ENCODE measurements around the gene BRPF3.
A peak's percentile ranks its signal among the peaks of the same experiment; 100 is the strongest.

BRPF3 gene

GRCh38 chr6:36186199-36186598 is 10.3 kb upstream of the BRPF3 start:
- H3K9me3 Mint-ChIP-seq: peaks cover 8% of the 10 kb centered on the region
- peaks cover 13% of the 10 kb centered on the region for H3K4me1 Mint-ChIP-seq (ENCODE audit: low read depth)
- H3K27ac Mint-ChIP-seq: no peak overlapping the region
- no peaks in the 10 kb centered on the region for H3K27me3 Mint-ChIP-seq
- H3K36me3 Mint-ChIP-seq (ENCODE audit: low read depth): no peaks in the 10 kb centered on the region
- no peak overlapping the region for H3K4me3 Mint-ChIP-seq
- intact Hi-C loops (cut with micrococcal nuclease): no loop called here

GRCh38 chr6:36187446-36187845 is 9.1 kb upstream of the BRPF3 start:
- Mint-ChIP-seq H3K4me1 (ENCODE audit: low read depth) (peaks cover 13% of the 10 kb centered on the region), H3K4me3 (no peak overlapping the region), H3K9me3 (peaks cover 8% of the 10 kb centered on the region), H3K27ac (no peak overlapping the region), H3K36me3 (ENCODE audit: low read depth) (no peaks in the 10 kb centered on the region), H3K27me3 (no peaks in the 10 kb centered on the region)
- intact Hi-C loops (cut with micrococcal nuclease): no loop called here

GRCh38 chr6:36195471-36196112 is 952 bp upstream of the BRPF3 start:
- intact Hi-C loops (cut with micrococcal nuclease): loop anchor here (1.0 to 2.0 kb wide), 2 partner anchors 71 to 169 kb away; partner anchors contain the start of gene MAPK14
- Mint-ChIP-seq H3K27me3 (no peaks in the 10 kb centered on the region), H3K4me1 (ENCODE audit: low read depth) (peaks cover 11% of the 10 kb centered on the region), H3K36me3 (ENCODE audit: low read depth) (peaks cover 6% of the 10 kb centered on the region), H3K4me3 (peak overlapping the region; percentile 74), H3K27ac (peak overlapping the region; percentile 87), H3K9me3 (no peaks in the 10 kb centered on the region)

- Mint-ChIP-seq H3K4me1 (ENCODE audit: low read depth) (peaks cover 19% of the 10 kb centered on the region), H3K27ac (peak overlapping the region; percentile 87)
- intact Hi-C loops (cut with micrococcal nuclease): loop anchor here (1.0 to 2.0 kb wide), 2 partner anchors 73 to 170 kb away; partner anchors contain the start of gene MAPK14
Observed at GRCh38 chr6:36196880-36197548, 470 bp downstream of the BRPF3 start.

GRCh38 chr6:36197739-36198221 is 1.2 kb downstream of the BRPF3 start:
- peaks cover 27% of the 10 kb centered on the region for H3K36me3 Mint-ChIP-seq (ENCODE audit: low read depth)
- H3K27me3 Mint-ChIP-seq: no peaks in the 10 kb centered on the region
- intact Hi-C loops (cut with micrococcal nuclease): loop anchor here (2.0 kb wide), 1 partner anchor 171 kb away; the partner anchor contains the start of gene MAPK14
- peaks cover 23% of the 10 kb centered on the region for H3K4me1 Mint-ChIP-seq (ENCODE audit: low read depth)
- H3K27ac Mint-ChIP-seq: peak overlapping the region; percentile 87
- peak overlapping the region; percentile 88 for H3K4me3 Mint-ChIP-seq
- H3K9me3 Mint-ChIP-seq: peaks cover 8% of the 10 kb centered on the region

More at GRCh38 chr6:36196880-36197548, 470 bp downstream of the BRPF3 start:
- H3K27me3 Mint-ChIP-seq: no peaks in the 10 kb centered on the region
- H3K4me3 Mint-ChIP-seq: peak overlapping the region; percentile 88
- H3K9me3 Mint-ChIP-seq: peaks cover 8% of the 10 kb centered on the region
- H3K36me3 Mint-ChIP-seq (ENCODE audit: low read depth): peaks cover 20% of the 10 kb centered on the region

GRCh38 chr6:36198986-36199385 is 2.4 kb downstream of the BRPF3 start:
- no peak overlapping the region for H3K27ac Mint-ChIP-seq
- intact Hi-C loops (cut with micrococcal nuclease): no loop called here
- peaks cover 34% of the 10 kb centered on the region for H3K4me1 Mint-ChIP-seq (ENCODE audit: low read depth)
- peaks cover 8% of the 10 kb centered on the region for H3K9me3 Mint-ChIP-seq
- peaks cover 34% of the 10 kb centered on the region for H3K36me3 Mint-ChIP-seq (ENCODE audit: low read depth)
- H3K27me3 Mint-ChIP-seq: no peaks in the 10 kb centered on the region
- no peak overlapping the region for H3K4me3 Mint-ChIP-seq

- H3K27me3 Mint-ChIP-seq: no peaks in the 10 kb centered on the region
- intact Hi-C loops (cut with micrococcal nuclease): no loop called here
- H3K27ac Mint-ChIP-seq: no peak overlapping the region
- H3K36me3 Mint-ChIP-seq (ENCODE audit: low read depth): peaks cover 39% of the 10 kb centered on the region
- H3K4me3 Mint-ChIP-seq: no peak overlapping the region
- peaks cover 8% of the 10 kb centered on the region for H3K9me3 Mint-ChIP-seq
- peaks cover 39% of the 10 kb centered on the region for H3K4me1 Mint-ChIP-seq (ENCODE audit: low read depth)
Observed at GRCh38 chr6:36200154-36200891, 3.8 kb downstream of the BRPF3 start.

- Mint-ChIP-seq H3K27ac (no peak overlapping the region), H3K27me3 (no peaks in the 10 kb centered on the region), H3K9me3 (peaks cover 8% of the 10 kb centered on the region), H3K4me3 (no peak overlapping the region), H3K4me1 (ENCODE audit: low read depth) (peaks cover 36% of the 10 kb centered on the region), H3K36me3 (ENCODE audit: low read depth) (peaks cover 46% of the 10 kb centered on the region)
- intact Hi-C loops (cut with micrococcal nuclease): no loop called here
Observed at GRCh38 chr6:36200998-36201596, 4.6 kb downstream of the BRPF3 start.

GRCh38 chr6:36201612-36202011 is 5.1 kb downstream of the BRPF3 start:
- Mint-ChIP-seq H3K27ac (no peak overlapping the region), H3K36me3 (ENCODE audit: low read depth) (peaks cover 52% of the 10 kb centered on the region), H3K27me3 (no peaks in the 10 kb centered on the region), H3K4me3 (no peak overlapping the region), H3K9me3 (peaks cover 8% of the 10 kb centered on the region), H3K4me1 (ENCODE audit: low read depth) (peaks cover 35% of the 10 kb centered on the region)
- intact Hi-C loops (cut with micrococcal nuclease): no loop called here

GRCh38 chr6:36202101-36202500 is 5.6 kb downstream of the BRPF3 start:
- intact Hi-C loops (cut with micrococcal nuclease): no loop called here
- Mint-ChIP-seq H3K9me3 (peaks cover 8% of the 10 kb centered on the region), H3K27me3 (no peaks in the 10 kb centered on the region), H3K36me3 (ENCODE audit: low read depth) (peaks cover 57% of the 10 kb centered on the region), H3K4me1 (ENCODE audit: low read depth) (peaks cover 35% of the 10 kb centered on the region), H3K4me3 (no peak overlapping the region), H3K27ac (no peak overlapping the region)

- H3K9me3 Mint-ChIP-seq: peaks cover 8% of the 10 kb centered on the region
- H3K4me3 Mint-ChIP-seq: no peak overlapping the region
- peaks cover 27% of the 10 kb centered on the region for H3K4me1 Mint-ChIP-seq (ENCODE audit: low read depth)
- no peaks in the 10 kb centered on the region for H3K27me3 Mint-ChIP-seq
- intact Hi-C loops (cut with micrococcal nuclease): no loop called here
- H3K36me3 Mint-ChIP-seq (ENCODE audit: low read depth): peaks cover 77% of the 10 kb centered on the region
- no peak overlapping the region for H3K27ac Mint-ChIP-seq
Observed at GRCh38 chr6:36204068-36204753, 7.7 kb downstream of the BRPF3 start.

GRCh38 chr6:36207155-36207554 is 10.6 kb downstream of the BRPF3 start:
- Mint-ChIP-seq H3K4me1 (ENCODE audit: low read depth) (peaks cover 19% of the 10 kb centered on the region), H3K36me3 (ENCODE audit: low read depth) (peaks cover 83% of the 10 kb centered on the region), H3K4me3 (no peak overlapping the region)

GRCh38 chr6:36209606-36210005 is 13.1 kb downstream of the BRPF3 start:
- H3K4me1 Mint-ChIP-seq (ENCODE audit: low read depth): no peaks in the 10 kb centered on the region
- no peak overlapping the region for H3K27ac Mint-ChIP-seq
- H3K4me3 Mint-ChIP-seq: no peak overlapping the region
- intact Hi-C loops (cut with micrococcal nuclease): no loop called here
- no peaks in the 10 kb centered on the region for H3K9me3 Mint-ChIP-seq
- peaks cover 95% of the 10 kb centered on the region for H3K36me3 Mint-ChIP-seq (ENCODE audit: low read depth)
- H3K27me3 Mint-ChIP-seq: no peaks in the 10 kb centered on the region

More at GRCh38 chr6:36207155-36207554, 10.6 kb downstream of the BRPF3 start:
- intact Hi-C loops (cut with micrococcal nuclease): no loop called here
- Mint-ChIP-seq H3K27ac (no peak overlapping the region), H3K27me3 (no peaks in the 10 kb centered on the region), H3K9me3 (no peaks in the 10 kb centered on the region)

Measured in dendritic cell treated with granulocyte-macrophage colony-stimulating factor and Interleukin-4, amounts not matched to agents 40 ng/mL and 50 ng/mL, for 4 days (primary cell).